HepG2 (cell line): ENCODE data around the gene CARD9. TPM values are rescaled to one million over a fixed set of nuclear protein-coding genes. Genes with fewer than 3 reads are reported as not detected.

Experiments
- GFI1 ChIP-seq: sonication (generic); formaldehyde crosslinking; IDR thresholded peaks from 2 replicates; pipeline ENCODE4 v1.5.0; 2020; ENCODE audit warnings: missing genetic modification reagents, mild to moderate bottlenecking, borderline replicate concordance
- HIC2 ChIP-seq: sonication (generic); formaldehyde crosslinking; IDR thresholded peaks from 2 replicates; pipeline ENCODE4 v1.9.0; 2022; ENCODE audit warnings: low read depth, missing genetic modification reagents
- KLF6 ChIP-seq: IDR thresholded peaks from 2 replicates; pipeline ENCODE4 v1.8.0; 2016; ENCODE audit warnings: missing biosample characterization, missing genetic modification reagents
- KLF9 ChIP-seq: IDR thresholded peaks from 2 replicates; pipeline ENCODE4 v1.6.1; 2016; ENCODE audit warnings: low read depth
- PAWR ChIP-seq: sonication (generic); formaldehyde crosslinking; IDR thresholded peaks from 2 replicates; pipeline ENCODE4 v1.4.0; 2020; ENCODE audit warnings: missing genetic modification reagents, mild to moderate bottlenecking, borderline replicate concordance
- PRDM10 ChIP-seq: sonication (generic); formaldehyde crosslinking; IDR thresholded peaks from 2 replicates; pipeline ENCODE4 v1.4.0; 2020; ENCODE audit warnings: low read depth, missing genetic modification reagents
- PRMT3 ChIP-seq: sonication (generic); formaldehyde crosslinking; IDR thresholded peaks from 2 replicates; pipeline ENCODE4 v1.8.1; 2022; ENCODE audit warnings: low read depth, mild to moderate bottlenecking, moderate library complexity, missing genetic modification reagents, borderline replicate concordance
- RARA ChIP-seq: IDR thresholded peaks from 2 replicates; pipeline ENCODE4 v1.6.1; 2016; ENCODE audit warnings: missing genetic modification reagents, missing compliant biosample characterization
- RXRA ChIP-seq: sonication (generic); formaldehyde crosslinking; IDR thresholded peaks from 2 replicates; pipeline ENCODE4 v1.5.1; 2020; ENCODE audit warnings: missing genetic modification reagents
- SYNCRIP ChIP-seq: fragments of 200-400 bp; formaldehyde crosslinking; IDR thresholded peaks from 2 replicates; pipeline ENCODE4 v1.6.1; 2018; ENCODE audit warnings: mild to moderate bottlenecking, low read depth, low read length; ENCODE audit not compliant: insufficient read depth
- ZNF549 ChIP-seq: sonication (generic); formaldehyde crosslinking; IDR thresholded peaks from 2 replicates; pipeline ENCODE4 v1.5.0; 2020; ENCODE audit warnings: missing genetic modification reagents
- ZNF574 ChIP-seq: sonication (generic); formaldehyde crosslinking; IDR thresholded peaks from 2 replicates; pipeline ENCODE4 v1.4.0; 2020; ENCODE audit warnings: missing genetic modification reagents
- ZNF580 ChIP-seq: IDR thresholded peaks from 2 replicates; pipeline ENCODE4 v1.6.1; 2016; ENCODE audit warnings: low read depth, borderline replicate concordance
- ZNF784 ChIP-seq: sonication (generic); formaldehyde crosslinking; IDR thresholded peaks from 2 replicates; pipeline ENCODE4 v1.5.1; 2020; ENCODE audit warnings: missing genetic modification reagents, mild to moderate bottlenecking, borderline replicate concordance
- ZUFSP ChIP-seq: sonication (generic); formaldehyde crosslinking; IDR thresholded peaks from 2 replicates; pipeline ENCODE4 v1.9.0; 2021; ENCODE audit warnings: missing genetic modification reagents, mild to moderate bottlenecking, borderline replicate concordance
- ZZZ3 ChIP-seq: sonication (generic); formaldehyde crosslinking; IDR thresholded peaks from 2 replicates; pipeline ENCODE4 v1.4.0; 2020; ENCODE audit warnings: missing genetic modification reagents, mild to moderate bottlenecking, borderline replicate concordance
- polyA plus RNA-seq, 8 experiments: library from polyadenylated mRNA; depleted of rRNA in 3 of 8; stranded (reverse) in 7 of 8; unstranded in 1 of 8; fragments of >200 nt; fragmentation: Illumina TruSeq in 4 of 8; extraction: Trizol in 4 of 8; gene quantifications; 2 replicates each; pipeline versions ENCODE4 v1.2.1 to v1.2.3, GENCODE V29; 2011 to 2016; ENCODE audit warnings: low read depth in 4 of 8, missing spikeins in 1 of 8, mixed read lengths in 1 of 8; ENCODE audit not compliant: insufficient read depth in 1 of 8
- total RNA-seq, 5 experiments: library from RNA; depleted of rRNA; stranded (reverse); fragments of >200 nt; fragmentation: Illumina TruSeq; extraction: Trizol; gene quantifications; 2 replicates each; pipeline ENCODE4 v1.2.3, GENCODE V29; 2016; ENCODE audit warnings: low read depth in 1 of 5

The CARD9 gene
- total and polyA plus RNA-seq, 2 of the 13 experiments (the other 11 are each of a cell fraction or from before 2014, with no cell fraction given) = 3.3 to 7.4 TPM

- TF ChIP-seq RXRA (peak; percentile 74), GFI1 (CRISPR knock-in tag) (no peak; the same call in 1 of the 2 replicates), ZZZ3 (CRISPR knock-in tag) (peak; percentile 57; the same call in 1 of the 2 replicates), ZNF784 (CRISPR knock-in tag) (peak; percentile 88; the same call in 1 of the 2 replicates), PRMT3 (CRISPR knock-in tag) (peak; percentile 77; the same call in 1 of the 2 replicates), ZNF574 (CRISPR knock-in tag) (peak; percentile 98), ZNF549 (CRISPR knock-in tag) (no peak), HIC2 (CRISPR knock-in tag) (no peak), ZUFSP (CRISPR knock-in tag) (no peak), KLF6 (CRISPR knock-in tag) (peak; percentile 86), RARA (CRISPR knock-in tag) (peak; percentile 61), ZNF580 (CRISPR knock-in tag) (peak; percentile 92; the same call in 1 of the 2 replicates), SYNCRIP (no peak), PAWR (0 out of 2 replicates have a peak, but pooled peaks have one; percentile 70), PRDM10 (no peak), KLF9 (CRISPR knock-in tag) (no peak)
These were observed 10.1 kb downstream of the CARD9 start, which contains the start of gene DNLZ (continued) for GRCh38 chr9:136363106-136363948.
